BLaER1 treated with 17β-estradiol and CSF1 and Interleukin-3, amounts not matched to agents 10 nM and 100 nM (cell line): ENCODE results near the gene RWDD4.

Experiments used
- H3K27ac ChIP-seq, 11 experiments: shearing (Covaris generic); formaldehyde crosslinking; 2 replicates each; pipeline ENCODE4 v1.8.1; 2022
- H3K27me3 ChIP-seq, 11 experiments: shearing (Covaris generic); formaldehyde crosslinking; 2 replicates each; pipeline ENCODE4 v1.8.1; 2022
- H3K36me3 ChIP-seq, 11 experiments: shearing (Covaris generic); formaldehyde crosslinking; 2 replicates each; pipeline ENCODE4 v1.8.1; 2022
- H3K4me1 ChIP-seq, 10 experiments: shearing (Covaris generic); formaldehyde crosslinking; 2 replicates each; pipeline ENCODE4 v1.8.1; 2022
- H3K4me2 ChIP-seq, 11 experiments: shearing (Covaris generic); formaldehyde crosslinking; 2 replicates each; pipeline ENCODE4 v1.8.1; 2022
- H3K4me3 ChIP-seq, 10 experiments: shearing (Covaris generic); formaldehyde crosslinking; 2 replicates each; pipeline ENCODE4 v1.8.1; 2022
- H3K9ac ChIP-seq, 11 experiments: shearing (Covaris generic); formaldehyde crosslinking; 2 replicates each; pipeline ENCODE4 v1.8.1; 2022
- H3K9me3 ChIP-seq, 11 experiments: shearing (Covaris generic); formaldehyde crosslinking; replicated peaks in 1 of 11; 2 replicates each; pipeline ENCODE4 v1.8.1; 2022
- H4K20me1 ChIP-seq, 11 experiments: shearing (Covaris generic); formaldehyde crosslinking; 2 replicates each; pipeline ENCODE4 v1.8.1; 2022
- Cebpa-rat ChIP-seq, 11 experiments: shearing (Covaris generic); IDR thresholded peaks; 2 replicates each; pipeline ENCODE4 v1.8.1; 2022

Gene RWDD4

GRCh38 chr4:183639291-183639690 is 19.7 kb downstream of the RWDD4 start:
- H4K20me1 ChIP-seq, result no peaks in the 10 kb centered on the region
- H3K4me2 ChIP-seq, result no peak overlapping the region
- H3K36me3 ChIP-seq, result peaks cover 23 to 38% (median 31%) of the 10 kb centered on the region in 11 experiments
- no peak overlapping the region for H3K27ac ChIP-seq
- H3K9ac ChIP-seq, result no peak overlapping the region
- no peaks in the 10 kb centered on the region for H3K27me3 ChIP-seq
- H3K4me1 ChIP-seq, result peaks cover 0 to 5% (median 0%) of the 10 kb centered on the region in 10 experiments; a peak in 1 of 20 replicates
- no peak for TF ChIP-seq Cebpa-rat (IDR thresholded peaks at IDR 0.05)
- H3K9me3 ChIP-seq, result peaks cover 0 to 6% (median 5%) of the 10 kb centered on the region in 11 experiments; a peak in 4 of 22 replicates
- no peak overlapping the region for H3K4me3 ChIP-seq

GRCh38 chr4:183638436-183638835 is 20.5 kb downstream of the RWDD4 start:
- Histone ChIP-seq H3K9ac (no peak overlapping the region), H3K27ac (no peak overlapping the region), H3K27me3 (no peaks in the 10 kb centered on the region), H3K4me3 (no peak overlapping the region), H3K36me3 (peaks cover 14 to 29% (median 22%) of the 10 kb centered on the region in 11 experiments), H3K4me2 (no peak overlapping the region), H4K20me1 (no peaks in the 10 kb centered on the region), H3K9me3 (peaks cover 0 to 6% (median 5%) of the 10 kb centered on the region in 11 experiments; a peak in 4 of 22 replicates), H3K4me1 (peaks cover 0 to 5% (median 0%) of the 10 kb centered on the region in 10 experiments; a peak in 1 of 20 replicates)
- no peak for TF ChIP-seq Cebpa-rat (IDR thresholded peaks at IDR 0.05)

- peaks cover 0 to 5% (median 0%) of the 10 kb centered on the region in 10 experiments; a peak in 1 of 20 replicates for H3K4me1 ChIP-seq
- no peaks in the 10 kb centered on the region for H4K20me1 ChIP-seq
- no peak overlapping the region for H3K9ac ChIP-seq
- TF ChIP-seq Cebpa-rat (IDR thresholded peaks at IDR 0.05), result no peak
- H3K27ac ChIP-seq, result no peak overlapping the region
- H3K27me3 ChIP-seq, result no peaks in the 10 kb centered on the region
- H3K4me3 ChIP-seq, result no peak overlapping the region
- H3K36me3 ChIP-seq, result peaks cover 5 to 19% (median 12%) of the 10 kb centered on the region in 11 experiments; a peak in 19 of 22 replicates
- H3K4me2 ChIP-seq, result no peak overlapping the region
- peaks cover 0 to 3% (median 0%) of the 10 kb centered on the region in 11 experiments; a peak in 3 of 22 replicates for H3K9me3 ChIP-seq
Observed at GRCh38 chr4:183637461-183637860, 21.5 kb downstream of the RWDD4 start.

- H3K27ac ChIP-seq, result no peak overlapping the region
- no peak overlapping the region for H3K9ac ChIP-seq
- H3K4me3 ChIP-seq, result no peak overlapping the region
Observed at GRCh38 chr4:183636923-183637322, 22.1 kb downstream of the RWDD4 start.

GRCh38 chr4:183636503-183636902 is 22.5 kb downstream of the RWDD4 start:
- peaks cover 0 to 10% (median 5%) of the 10 kb centered on the region in 11 experiments; a peak in 14 of 22 replicates for H3K36me3 ChIP-seq
- no peaks in the 10 kb centered on the region for H3K9me3 ChIP-seq
- no peak overlapping the region for H3K4me2 ChIP-seq
- no peak for TF ChIP-seq Cebpa-rat (IDR thresholded peaks at IDR 0.05)
- H3K27me3 ChIP-seq, result no peaks in the 10 kb centered on the region
- H3K4me3 ChIP-seq, result no peak overlapping the region
- no peak overlapping the region for H3K27ac ChIP-seq
- no peak overlapping the region for H3K9ac ChIP-seq
- H4K20me1 ChIP-seq, result no peaks in the 10 kb centered on the region
- H3K4me1 ChIP-seq, result peaks cover 0 to 5% (median 0%) of the 10 kb centered on the region in 10 experiments; a peak in 1 of 20 replicates

More at GRCh38 chr4:183636923-183637322, 22.1 kb downstream of the RWDD4 start:
- TF ChIP-seq Cebpa-rat (IDR thresholded peaks at IDR 0.05), result no peak
- H3K36me3 ChIP-seq, result peaks cover 2 to 14% (median 8%) of the 10 kb centered on the region in 11 experiments; a peak in 17 of 22 replicates
- no peaks in the 10 kb centered on the region for H3K27me3 ChIP-seq
- H3K4me1 ChIP-seq, result peaks cover 0 to 5% (median 0%) of the 10 kb centered on the region in 10 experiments; a peak in 1 of 20 replicates
- no peaks in the 10 kb centered on the region for H3K9me3 ChIP-seq
- H3K4me2 ChIP-seq, result no peak overlapping the region
- H4K20me1 ChIP-seq, result no peaks in the 10 kb centered on the region

GRCh38 chr4:183635741-183636140 is 23.2 kb downstream of the RWDD4 start:
- Histone ChIP-seq H3K4me2 (no peak overlapping the region), H3K9me3 (no peaks in the 10 kb centered on the region), H3K9ac (no peak overlapping the region), H4K20me1 (no peaks in the 10 kb centered on the region), H3K27me3 (no peaks in the 10 kb centered on the region), H3K4me1 (peaks cover 0 to 5% (median 0%) of the 10 kb centered on the region in 10 experiments; a peak in 1 of 20 replicates), H3K4me3 (no peak overlapping the region), H3K27ac (no peak overlapping the region), H3K36me3 (peaks cover 0 to 7% (median 4%) of the 10 kb centered on the region in 11 experiments; a peak in 2 of 22 replicates)
- TF ChIP-seq Cebpa-rat (IDR thresholded peaks at IDR 0.05), result no peak

GRCh38 chr4:183635321-183635720 is 23.7 kb downstream of the RWDD4 start:
- Histone ChIP-seq H3K9me3 (no peaks in the 10 kb centered on the region), H4K20me1 (no peaks in the 10 kb centered on the region), H3K9ac (no peak overlapping the region), H3K4me3 (no peak overlapping the region), H3K27ac (no peak overlapping the region), H3K4me2 (peak overlapping the region in 1 of 11 experiments; percentile 16; a peak in 1 of 22 replicates), H3K36me3 (peaks cover 0 to 7% (median 4%) of the 10 kb centered on the region in 11 experiments; a peak in 2 of 22 replicates), H3K4me1 (peaks cover 0 to 5% (median 0%) of the 10 kb centered on the region in 10 experiments; a peak in 1 of 20 replicates), H3K27me3 (no peaks in the 10 kb centered on the region)
- TF ChIP-seq Cebpa-rat (IDR thresholded peaks at IDR 0.05), result no peak

GRCh38 chr4:183633476-183634400 is 25.2 kb downstream of the RWDD4 start:
- Histone ChIP-seq H3K27ac (no peak overlapping the region), H3K4me1 (peaks cover 0 to 5% (median 0%) of the 10 kb centered on the region in 10 experiments; a peak in 1 of 20 replicates), H3K27me3 (no peaks in the 10 kb centered on the region), H3K9ac (no peak overlapping the region), H3K9me3 (no peaks in the 10 kb centered on the region), H3K4me3 (no peak overlapping the region), H3K36me3 (0 out of 22 replicates have a peak, but pooled peaks cover 0 to 1% (median 0%) of the 10 kb centered on the region in 11 experiments), H3K4me2 (no peak overlapping the region), H4K20me1 (no peaks in the 10 kb centered on the region)
- TF ChIP-seq Cebpa-rat (IDR thresholded peaks at IDR 0.05), result no peak

GRCh38 chr4:183632689-183633088 is 26.3 kb downstream of the RWDD4 start:
- no peak overlapping the region for H3K4me3 ChIP-seq

More at GRCh38 chr4:183632689-183633088, 26.3 kb downstream of the RWDD4 start:
- H3K4me1 ChIP-seq, result peaks cover 0 to 5% (median 0%) of the 10 kb centered on the region in 10 experiments; a peak in 1 of 20 replicates
- no peak overlapping the region for H3K9ac ChIP-seq
- no peaks in the 10 kb centered on the region for H3K27me3 ChIP-seq
- H4K20me1 ChIP-seq, result no peaks in the 10 kb centered on the region
- TF ChIP-seq Cebpa-rat (IDR thresholded peaks at IDR 0.05), result no peak
- H3K27ac ChIP-seq, result no peak overlapping the region
- H3K9me3 ChIP-seq, result no peaks in the 10 kb centered on the region
- no peaks in the 10 kb centered on the region for H3K36me3 ChIP-seq
- no peak overlapping the region for H3K4me2 ChIP-seq
